Fibroblast of lung (primary cell): ENCODE results near the gene NLGN1. TPM values are rescaled to one million over a fixed set of nuclear protein-coding genes. Genes with fewer than 3 reads are reported as not detected.

ENCODE experiments used
- DNase-seq, 2 donors: peaks; one replicate each; pipeline versions ENCODE4 v3.0.0 to v3.0.0-alpha.2; 2010; ENCODE audit warnings: low read depth in 2 of 2
- H2AFZ ChIP-seq: 2 replicates; pipeline ENCODE4 v1.5.1; 2012; ENCODE audit warnings: low read length, control low read depth, inconsistent platforms
- H3K27ac ChIP-seq: 2 replicates; pipeline ENCODE4 v1.5.1; 2011; ENCODE audit warnings: low read length, control low read depth; ENCODE audit not compliant: insufficient read depth
- H3K27me3 ChIP-seq: 2 replicates; pipeline ENCODE4 v1.5.1; 2011; ENCODE audit warnings: mild to moderate bottlenecking, low read length; ENCODE audit not compliant: control insufficient read depth, insufficient read depth
- H3K36me3 ChIP-seq: 2 replicates; pipeline ENCODE4 v1.5.1; 2011; ENCODE audit warnings: low read length; ENCODE audit not compliant: control insufficient read depth, insufficient read depth
- H3K4me1 ChIP-seq: 2 replicates; pipeline ENCODE4 v1.5.1; 2011; ENCODE audit warnings: low read length; ENCODE audit not compliant: control insufficient read depth, insufficient read depth; ENCODE audit errors: extremely low read depth
- H3K4me2 ChIP-seq: 2 replicates; pipeline ENCODE4 v1.5.1; 2011; ENCODE audit warnings: low read length, control low read depth; ENCODE audit not compliant: insufficient read depth; ENCODE audit errors: extremely low read depth
- H3K4me3 ChIP-seq, 4 experiments: fragments of 200-600 bp in 1 of 4; sonication (generic) in 1 of 4; replicated peaks in 1 of 4; 2 replicates each; pipeline ENCODE4 v1.5.1; 2011 to 2016; ENCODE audit warnings: low read length in 4 of 4, low read depth in 3 of 4, mild to moderate bottlenecking in 3 of 4, control low read depth in 2 of 4, inconsistent platforms in 1 of 4, mixed read lengths in 1 of 4; ENCODE audit not compliant: insufficient read depth in 1 of 4; ENCODE audit errors: control extremely low read depth in 1 of 4
- H3K79me2 ChIP-seq: 2 replicates; pipeline ENCODE4 v1.5.1; 2012; ENCODE audit warnings: mild to moderate bottlenecking, low read length, inconsistent platforms; ENCODE audit not compliant: control insufficient read depth, insufficient read depth
- H3K9ac ChIP-seq: 2 replicates; pipeline ENCODE4 v1.5.1; 2011; ENCODE audit warnings: mild to moderate bottlenecking, low read length, control low read depth; ENCODE audit not compliant: insufficient read depth
- H3K9me3 ChIP-seq: 2 replicates; pipeline ENCODE4 v1.5.1; 2012; ENCODE audit warnings: low read depth, low read length; ENCODE audit not compliant: control insufficient read depth, insufficient read depth
- H4K20me1 ChIP-seq: 2 replicates; pipeline ENCODE4 v1.5.1; 2011; ENCODE audit warnings: low read length; ENCODE audit not compliant: control insufficient read depth, insufficient read depth; ENCODE audit errors: extremely low read depth
- EZH2 ChIP-seq: IDR thresholded peaks from 2 replicates; pipeline ENCODE4 v1.5.1; 2012; ENCODE audit warnings: low read length, control low read depth, mild to moderate bottlenecking; ENCODE audit errors: missing control alignments
- polyA plus RNA-seq, 2 donors: library from polyadenylated mRNA; depleted of rRNA in 1 of 2; stranded (reverse) in 1 of 2; unstranded in 1 of 2; fragments of >200 nt; gene quantifications; 2 replicates each; pipeline ENCODE4 v1.2.1, GENCODE V29; 2011 to 2012; ENCODE audit warnings: missing spikeins in 1 of 2
- total RNA-seq: library from RNA; depleted of rRNA; stranded (reverse); fragments of >200 nt; gene quantifications from 2 replicates; pipeline ENCODE4 v1.2.1, GENCODE V29; 2014
- TF ChIP-seq, protein P1 (sequence below), 2 donors: IDR thresholded peaks in 1 of 2; conservative IDR thresholded peaks in 1 of 2; 1 replicate in 1 of 2; 2 replicates in 1 of 2; pipeline ENCODE4 v1.5.1; 2011 to 2012; ENCODE audit warnings: low read length in 2 of 2, control low read depth in 1 of 2, inconsistent platforms in 1 of 2, low read depth in 1 of 2, mild to moderate bottlenecking in 1 of 2

NLGN1 gene
- total and polyA plus RNA-seq, 2 donors (not counting 1 experiment from before 2014, with no cell fraction given), result 0.61 to 2.1 TPM

- no peak overlapping the region for H3K9ac ChIP-seq
- H2AFZ ChIP-seq, result no peak overlapping the region
- no peaks in the 10 kb centered on the region for H3K27me3 ChIP-seq
- no peak for DNase-seq
- no peaks in the 10 kb centered on the region for H3K4me1 ChIP-seq
- no peaks in the 10 kb centered on the region for H4K20me1 ChIP-seq
- H3K4me3 ChIP-seq, result no peak overlapping the region
- no peak overlapping the region for H3K4me2 ChIP-seq
- H3K36me3 ChIP-seq, result no peaks in the 10 kb centered on the region
- no peak for TF ChIP-seq EZH2
- TF ChIP-seq, protein P1, sequence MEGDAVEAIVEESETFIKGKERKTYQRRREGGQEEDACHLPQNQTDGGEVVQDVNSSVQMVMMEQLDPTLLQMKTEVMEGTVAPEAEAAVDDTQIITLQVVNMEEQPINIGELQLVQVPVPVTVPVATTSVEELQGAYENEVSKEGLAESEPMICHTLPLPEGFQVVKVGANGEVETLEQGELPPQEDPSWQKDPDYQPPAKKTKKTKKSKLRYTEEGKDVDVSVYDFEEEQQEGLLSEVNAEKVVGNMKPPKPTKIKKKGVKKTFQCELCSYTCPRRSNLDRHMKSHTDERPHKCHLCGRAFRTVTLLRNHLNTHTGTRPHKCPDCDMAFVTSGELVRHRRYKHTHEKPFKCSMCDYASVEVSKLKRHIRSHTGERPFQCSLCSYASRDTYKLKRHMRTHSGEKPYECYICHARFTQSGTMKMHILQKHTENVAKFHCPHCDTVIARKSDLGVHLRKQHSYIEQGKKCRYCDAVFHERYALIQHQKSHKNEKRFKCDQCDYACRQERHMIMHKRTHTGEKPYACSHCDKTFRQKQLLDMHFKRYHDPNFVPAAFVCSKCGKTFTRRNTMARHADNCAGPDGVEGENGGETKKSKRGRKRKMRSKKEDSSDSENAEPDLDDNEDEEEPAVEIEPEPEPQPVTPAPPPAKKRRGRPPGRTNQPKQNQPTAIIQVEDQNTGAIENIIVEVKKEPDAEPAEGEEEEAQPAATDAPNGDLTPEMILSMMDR (conservative IDR thresholded peaks at IDR 0.05 in 1 of 2, IDR thresholded peaks at IDR 0.05 in 1 of 2; ENCODE audit: low read depth in 1 of 2, low read length in 2 of 2), result no peak
- no peaks in the 10 kb centered on the region for H3K79me2 ChIP-seq
- no peak overlapping the region for H3K27ac ChIP-seq
- H3K9me3 ChIP-seq, result no peaks in the 10 kb centered on the region
Measured at GRCh38 chr3:174333640-174334039, 936.1 kb downstream of the NLGN1 start.

DNA sequence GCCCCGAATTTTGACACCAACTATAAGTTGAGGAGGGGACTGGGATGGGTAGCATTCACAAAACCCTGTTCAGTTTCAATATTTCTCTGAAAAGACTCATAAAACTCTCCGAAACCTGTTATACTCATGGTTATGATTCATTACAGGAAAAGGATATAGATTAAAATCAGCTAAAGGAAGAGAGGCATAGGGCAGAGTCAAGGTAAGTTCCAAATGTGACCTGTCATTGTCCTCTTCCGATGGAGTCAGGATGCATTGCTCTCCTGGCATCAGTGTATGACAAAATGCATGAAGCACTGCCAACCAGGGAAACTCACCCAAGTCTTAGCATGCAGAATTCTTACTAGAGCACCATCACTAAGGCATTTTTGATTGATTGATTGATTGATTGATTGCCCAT is 936.6 kb downstream of the NLGN1 start:
- Histone ChIP-seq H3K4me3 (no peak overlapping the region), H3K27me3 (no peaks in the 10 kb centered on the region), H3K4me1 (no peaks in the 10 kb centered on the region), H3K27ac (no peak overlapping the region), H2AFZ (no peak overlapping the region), H3K4me2 (no peak overlapping the region), H3K79me2 (no peaks in the 10 kb centered on the region), H4K20me1 (no peaks in the 10 kb centered on the region), H3K9ac (no peak overlapping the region), H3K36me3 (no peaks in the 10 kb centered on the region), H3K9me3 (no peaks in the 10 kb centered on the region)
- DNase-seq, result no peak
- no peak for TF ChIP-seq EZH2
- TF ChIP-seq, protein P1 (conservative IDR thresholded peaks at IDR 0.05 in 1 of 2, IDR thresholded peaks at IDR 0.05 in 1 of 2; ENCODE audit: low read depth in 1 of 2, low read length in 2 of 2), result no peak

- no peak for TF ChIP-seq EZH2
- TF ChIP-seq, protein P1 (conservative IDR thresholded peaks at IDR 0.05 in 1 of 2, IDR thresholded peaks at IDR 0.05 in 1 of 2; ENCODE audit: low read depth in 1 of 2, low read length in 2 of 2), result no peak
- H3K4me1 ChIP-seq, result no peaks in the 10 kb centered on the region
- no peak overlapping the region for H3K4me2 ChIP-seq
- no peak overlapping the region for H3K4me3 ChIP-seq
- no peaks in the 10 kb centered on the region for H3K27me3 ChIP-seq
- H4K20me1 ChIP-seq, result no peaks in the 10 kb centered on the region
- H3K9me3 ChIP-seq, result no peaks in the 10 kb centered on the region
- H2AFZ ChIP-seq, result no peak overlapping the region
- no peak overlapping the region for H3K9ac ChIP-seq
- H3K27ac ChIP-seq, result no peak overlapping the region
- no peaks in the 10 kb centered on the region for H3K79me2 ChIP-seq
- no peak for DNase-seq
- H3K36me3 ChIP-seq, result no peaks in the 10 kb centered on the region
Measured at GRCh38 chr3:174335324-174335723, 937.8 kb downstream of the NLGN1 start.
